ENCODE data around the gene DDA1. TPM values are rescaled to one million over a fixed set of nuclear protein-coding genes. Genes with fewer than 3 reads are reported as not detected.

Gene DDA1
- total RNA-seq, 1 donor from 2014 or later: 30.4 TPM

DNA sequence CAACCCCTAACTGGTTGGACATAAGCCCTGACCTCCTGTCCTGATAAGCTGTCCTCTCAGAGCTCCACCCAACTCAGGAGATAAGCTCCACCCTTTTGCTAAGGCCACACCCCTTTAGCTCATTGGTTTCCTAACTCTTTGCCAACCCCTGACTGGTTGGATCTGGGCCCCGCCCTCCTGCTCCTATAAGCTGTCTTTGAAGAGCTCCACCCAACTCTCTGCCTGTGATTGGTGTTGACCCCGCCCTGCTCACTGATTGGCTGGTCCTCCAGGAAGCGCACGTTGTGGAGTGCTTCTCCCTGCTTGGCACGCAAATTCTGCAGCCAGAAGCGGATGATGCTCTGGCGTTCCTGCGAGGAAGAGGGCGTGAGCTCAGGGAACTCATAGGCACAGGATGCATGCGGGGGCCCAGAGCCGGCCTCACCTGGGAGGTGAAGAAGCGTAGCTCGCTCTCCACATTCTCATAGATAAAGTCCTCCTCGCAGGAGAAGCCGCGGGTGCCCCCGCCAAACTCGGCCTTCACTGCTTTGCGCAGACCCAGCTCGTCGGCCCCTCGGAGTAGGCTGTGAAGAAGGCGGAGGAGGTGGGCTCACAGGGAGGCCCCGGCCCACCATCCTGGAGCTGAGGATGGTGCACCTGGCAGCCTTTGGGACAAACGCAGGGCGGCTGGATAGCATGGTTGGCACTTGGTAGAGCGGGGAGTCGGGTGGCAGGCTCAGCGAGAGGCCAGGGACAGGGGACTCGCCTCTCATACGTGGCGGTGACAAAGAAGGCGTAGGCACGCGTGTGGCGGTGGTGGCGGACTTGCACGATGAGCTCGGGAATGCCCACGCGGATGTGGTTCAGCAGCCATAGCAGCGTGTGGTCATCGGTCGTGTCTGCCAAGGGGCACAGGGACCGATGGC, 23.6 kb downstream of the DDA1 start:
- Histone ChIP-seq H3K36me3 (no peaks in the 10 kb centered on the region), H3K4me3 (no peak overlapping the region), H3K9me3 (no peaks in the 10 kb centered on the region), H3K27ac (no peak overlapping the region), H3K27me3 (no peaks in the 10 kb centered on the region), H3K4me1 (peaks cover 23% of the 10 kb centered on the region)
- ATAC-seq (no peak), DNase-seq (no peak)
- TF ChIP-seq, protein P1, sequence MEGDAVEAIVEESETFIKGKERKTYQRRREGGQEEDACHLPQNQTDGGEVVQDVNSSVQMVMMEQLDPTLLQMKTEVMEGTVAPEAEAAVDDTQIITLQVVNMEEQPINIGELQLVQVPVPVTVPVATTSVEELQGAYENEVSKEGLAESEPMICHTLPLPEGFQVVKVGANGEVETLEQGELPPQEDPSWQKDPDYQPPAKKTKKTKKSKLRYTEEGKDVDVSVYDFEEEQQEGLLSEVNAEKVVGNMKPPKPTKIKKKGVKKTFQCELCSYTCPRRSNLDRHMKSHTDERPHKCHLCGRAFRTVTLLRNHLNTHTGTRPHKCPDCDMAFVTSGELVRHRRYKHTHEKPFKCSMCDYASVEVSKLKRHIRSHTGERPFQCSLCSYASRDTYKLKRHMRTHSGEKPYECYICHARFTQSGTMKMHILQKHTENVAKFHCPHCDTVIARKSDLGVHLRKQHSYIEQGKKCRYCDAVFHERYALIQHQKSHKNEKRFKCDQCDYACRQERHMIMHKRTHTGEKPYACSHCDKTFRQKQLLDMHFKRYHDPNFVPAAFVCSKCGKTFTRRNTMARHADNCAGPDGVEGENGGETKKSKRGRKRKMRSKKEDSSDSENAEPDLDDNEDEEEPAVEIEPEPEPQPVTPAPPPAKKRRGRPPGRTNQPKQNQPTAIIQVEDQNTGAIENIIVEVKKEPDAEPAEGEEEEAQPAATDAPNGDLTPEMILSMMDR (IDR thresholded peaks at IDR 0.05): no peak
- intact Hi-C loops (cut with DNase I): no loop called here

DNA sequence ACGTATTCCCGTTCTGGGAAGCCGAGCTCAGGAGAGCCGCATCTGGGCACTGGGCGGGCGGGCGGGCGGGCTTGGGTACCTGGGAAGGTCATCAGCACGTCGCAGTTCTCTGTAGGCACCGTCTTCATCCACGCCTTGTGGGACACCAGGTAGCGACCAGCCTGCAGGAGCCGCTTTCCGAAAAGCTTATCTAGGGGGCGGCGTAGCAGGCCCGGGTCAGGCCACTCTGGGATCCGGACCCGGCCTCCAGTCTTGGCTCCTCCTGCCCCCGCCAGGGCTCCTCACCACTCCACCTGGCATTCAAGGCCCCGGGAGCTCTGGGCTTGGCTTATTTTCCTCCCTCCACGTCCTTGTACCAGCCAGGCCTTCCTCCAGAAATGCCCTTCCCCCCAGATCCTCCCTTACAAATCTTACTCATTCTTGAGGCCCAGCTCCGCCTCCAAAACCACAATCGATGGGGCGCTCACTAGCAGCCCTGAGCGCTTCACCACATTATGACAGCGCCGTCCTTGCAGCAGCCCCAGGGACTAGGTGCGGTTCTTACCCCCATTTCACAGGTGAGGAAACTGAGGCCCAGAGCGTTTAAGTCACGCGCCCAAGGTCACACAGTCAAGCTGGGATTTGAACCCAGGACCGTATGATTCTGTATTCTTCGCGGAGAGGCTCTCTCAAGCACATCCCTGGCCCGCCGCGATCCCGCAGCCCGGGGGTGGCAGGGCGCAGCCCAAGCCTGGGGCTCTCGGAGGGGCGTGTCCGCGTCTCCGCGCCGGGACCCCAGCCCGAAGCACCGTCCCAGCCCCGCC, 24.4 kb downstream of the DDA1 start:
- ATAC-seq: peak; percentile 0
- Histone ChIP-seq H3K36me3 (no peaks in the 10 kb centered on the region), H3K4me3 (peak overlapping the region; percentile 78), H3K9me3 (no peaks in the 10 kb centered on the region), H3K4me1 (peaks cover 30% of the 10 kb centered on the region), H3K27ac (peak overlapping the region; percentile 68), H3K27me3 (no peaks in the 10 kb centered on the region)
- no peak for DNase-seq
- TF ChIP-seq, protein P1 (IDR thresholded peaks at IDR 0.05): no peak
- intact Hi-C loops (cut with DNase I): no loop called here

DNA sequence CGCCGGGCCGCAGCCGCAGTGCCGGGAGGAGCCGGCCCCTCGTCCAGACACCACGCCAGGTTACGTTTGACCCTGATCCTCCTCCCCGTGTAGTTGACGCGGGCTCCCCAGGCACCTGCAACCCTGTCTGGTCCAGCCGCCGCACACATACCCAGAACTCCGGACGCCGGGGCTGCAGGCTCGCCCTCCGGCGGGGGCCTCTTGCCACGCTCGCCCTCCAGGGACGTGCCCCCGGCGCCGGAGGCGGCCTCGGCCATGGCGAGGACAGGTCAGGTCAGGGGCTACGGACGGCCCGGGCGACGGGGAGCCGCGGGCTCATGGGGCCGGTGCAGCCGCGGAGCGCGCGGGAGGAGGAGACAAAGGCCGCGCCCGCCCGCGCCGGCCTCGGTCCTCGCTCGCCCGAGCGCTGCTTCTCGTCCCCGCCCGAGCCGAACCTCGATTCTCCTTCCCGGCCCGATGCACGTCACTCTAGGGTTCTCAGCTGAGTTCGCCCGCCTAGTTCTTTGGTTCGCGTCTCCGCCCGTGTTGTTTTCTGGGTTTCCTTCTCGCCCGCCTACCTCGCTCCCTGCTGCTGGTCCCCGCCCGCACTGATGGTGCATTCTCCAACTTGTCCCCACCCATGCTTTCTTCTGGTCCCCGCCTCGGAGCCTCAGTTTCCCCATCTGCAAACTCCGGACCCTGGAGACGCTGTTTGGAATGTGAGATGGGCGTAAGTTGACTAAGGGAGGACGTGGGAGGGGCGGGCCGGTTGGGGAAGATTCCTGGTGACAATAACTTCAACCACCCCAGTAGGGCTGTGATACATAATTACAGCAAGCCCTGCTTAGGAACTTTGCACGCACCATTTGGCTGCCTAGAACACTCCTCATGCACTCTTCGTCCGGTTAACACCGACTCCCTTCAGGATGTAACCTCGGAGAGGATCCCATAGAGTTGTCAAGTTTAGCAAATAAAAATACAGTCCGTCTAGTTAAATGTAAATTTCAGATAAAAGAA, 25.3 kb downstream of the DDA1 start, which contains the start of gene ANO8:
ANO8 (minus strand) TSS at position 442 of the 996 bp plus-strand sequence; CDS start at position 257, 185 bp downstream.
- Histone ChIP-seq H3K36me3 (no peaks in the 10 kb centered on the region), H3K9me3 (no peaks in the 10 kb centered on the region), H3K27me3 (no peaks in the 10 kb centered on the region), H3K27ac (peak within 1 kb of the TSS; percentile 68), H3K4me1 (peaks cover 30% of the 10 kb centered on the region), H3K4me3 (peak within 1 kb of the TSS; percentile 78)
- TF ChIP-seq, protein P1 (IDR thresholded peaks at IDR 0.05): no peak
- ATAC-seq (peak; percentile 84), DNase-seq (peak; percentile 97)
- intact Hi-C loops (cut with DNase I): no loop called here

DNA sequence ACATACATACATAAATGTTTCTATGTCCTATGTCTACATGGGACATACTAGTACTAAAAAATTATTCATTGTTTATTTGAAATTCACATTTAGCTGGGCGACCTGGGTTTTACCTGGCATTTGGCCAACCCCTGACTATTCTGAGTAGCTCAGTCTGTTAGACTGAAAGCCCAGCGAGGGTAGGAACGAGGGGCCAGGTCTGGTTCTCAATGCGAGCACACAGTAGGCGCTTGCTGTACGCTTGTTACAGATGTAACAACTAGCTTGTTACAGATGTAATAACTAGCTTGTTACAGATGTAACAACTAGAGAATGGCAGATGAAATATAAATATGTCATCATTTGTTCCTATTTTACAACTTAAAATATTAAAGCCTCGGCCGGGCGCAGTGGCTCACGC, 26.2 kb downstream of the DDA1 start:
- no peaks in the 10 kb centered on the region for H3K9me3 ChIP-seq
- TF ChIP-seq, protein P1 (IDR thresholded peaks at IDR 0.05): no peak
- no peaks in the 10 kb centered on the region for H3K36me3 ChIP-seq
- no peak overlapping the region for H3K4me3 ChIP-seq
- DNase-seq: no peak
- no peak for ATAC-seq
- intact Hi-C loops (cut with DNase I): no loop called here
- H3K27me3 ChIP-seq: no peaks in the 10 kb centered on the region
- H3K4me1 ChIP-seq: peaks cover 30% of the 10 kb centered on the region
- no peak overlapping the region for H3K27ac ChIP-seq
